Transverse colon (tissue), 4 donors: ENCODE measurements around the gene GRIK4.

ENCODE experiments used
- CTCF ChIP-seq, 5 experiments: fragments of 200-600 bp in 3 of 5; fragments of 450-650 bp in 2 of 5; sonication (generic) in 3 of 5; IDR thresholded peaks; 1 replicate in 2 of 5; 2 replicates in 3 of 5; pipeline ENCODE4 v1.5.1; 2016 to 2017; ENCODE audit warnings: antibody characterized with exemption in 5 of 5, inconsistent platforms in 3 of 5, mild to moderate bottlenecking in 2 of 5, moderate library complexity in 1 of 5
- EP300 ChIP-seq: sonication (generic); formaldehyde crosslinking; IDR thresholded peaks from one replicate; pipeline ENCODE4 v1.6.1; 2017; ENCODE audit warnings: antibody characterized with exemption, low read depth
- POLR2AphosphoS5 ChIP-seq, 3 donors: sonication (generic); formaldehyde crosslinking; IDR thresholded peaks; one replicate each; pipeline ENCODE4 v1.6.1; 2016; ENCODE audit warnings: antibody characterized with exemption in 3 of 3

- TF ChIP-seq POLR2AphosphoS5 (IDR thresholded peaks at IDR 0.05) (no peak), CTCF (IDR thresholded peaks at IDR 0.05) (no peak), EP300 (no peak)
Measured at GRCh38 chr11:120608061-120608460, 96.5 kb downstream of the GRIK4 start.
